K562 (cell line): ENCODE results near the gene EDEM1. TPM values are rescaled to one million over a fixed set of nuclear protein-coding genes. Genes with fewer than 3 reads are reported as not detected.

Experiments used
- BHLHE40 ChIP-seq: IDR thresholded peaks from 2 replicates; pipeline ENCODE4 v1.6.1; 2011; ENCODE audit warnings: low read length, improper control_type of control experiment
- ESRRA ChIP-seq: fragments of 450-650 bp; IDR thresholded peaks from 2 replicates; pipeline ENCODE4 v1.6.1; 2014; ENCODE audit warnings: low read depth, mild to moderate bottlenecking, moderate library complexity, borderline replicate concordance
- ETV6 ChIP-seq, 3 experiments: fragments of 150-350 bp in 1 of 3; sonication (generic) in 1 of 3; formaldehyde crosslinking in 1 of 3; IDR thresholded peaks; 2 replicates each; pipeline versions ENCODE4 v1.6.1 to v1.8.0; 2014 to 2022; ENCODE audit warnings: borderline replicate concordance in 2 of 3, low read depth in 2 of 3, antibody characterized with exemption in 1 of 3, low read length in 1 of 3, mild to moderate bottlenecking in 1 of 3, missing genetic modification reagents in 1 of 3
- GTF2A2 ChIP-seq: IDR thresholded peaks from 2 replicates; pipeline ENCODE4 v1.6.1; 2016; ENCODE audit warnings: mild to moderate bottlenecking, missing genetic modification characterization, missing compliant biosample characterization
- HMG20A ChIP-seq: fragments of 450-650 bp; formaldehyde crosslinking; conservative IDR thresholded peaks from 2 replicates; pipeline ENCODE4 v1.4.0; 2020; ENCODE audit warnings: mild to moderate bottlenecking, mixed read lengths
- RCOR1 ChIP-seq, 2 experiments: IDR thresholded peaks; 2 replicates each; pipeline ENCODE4 v1.6.1; 2012; ENCODE audit warnings: low read depth in 2 of 2, low read length in 2 of 2, borderline replicate concordance in 1 of 2, improper control_type of control experiment in 1 of 2
- SRSF1 ChIP-seq: fragments of 200-400 bp; formaldehyde crosslinking; IDR thresholded peaks from 2 replicates; pipeline ENCODE4 v1.6.1; 2017; ENCODE audit warnings: mild to moderate bottlenecking, low read depth, low read length, moderate library complexity
- TFAM ChIP-seq: fragments of 250-450 bp; sonication (Bioruptor Pico); conservative IDR thresholded peaks from 2 replicates; pipeline ENCODE4 v1.5.0; 2021; ENCODE audit warnings: mild to moderate bottlenecking, moderate library complexity
- ZNF79 ChIP-seq: fragments of 250-450 bp; sonication (Bioruptor Pico); IDR thresholded peaks from 2 replicates; pipeline ENCODE4 v1.4.0; 2020; ENCODE audit warnings: low read depth, mild to moderate bottlenecking, moderate library complexity
- ZZZ3 ChIP-seq: fragments of 450-650 bp; IDR thresholded peaks from 2 replicates; pipeline ENCODE4 v1.6.1; 2016; ENCODE audit warnings: antibody characterized with exemption, mild to moderate bottlenecking, moderate library complexity
- polyA plus RNA-seq, 8 experiments: library from polyadenylated mRNA; depleted of rRNA in 4 of 8; stranded (reverse) in 5 of 8; unstranded in 3 of 8; fragments of >200 nt; fragmentation: Nextera tagmentation in 2 of 8; fragmentation: Illumina TruSeq in 1 of 8; extraction: Ambion mirVana in 2 of 8; extraction: Trizol in 1 of 8; gene quantifications; 2 replicates each; pipeline versions ENCODE4 v1.2.1 to v1.2.3, GENCODE V29; 2011 to 2014; ENCODE audit warnings: inconsistent platforms in 1 of 8, missing spikeins in 1 of 8
- total RNA-seq, 7 experiments: library from RNA; depleted of rRNA in 6 of 7; stranded (reverse); fragments of >200 nt in 6 of 7; fragmentation: Illumina TruSeq in 2 of 7; extraction: Trizol in 2 of 7; gene quantifications; 2 replicates each; pipeline versions ENCODE4 v1.2.1 to v1.2.3, GENCODE V29; 2011 to 2021; ENCODE audit warnings: low replicate concordance in 1 of 7
- TF ChIP-seq, protein P1 (sequence below): fragments of 250-450 bp; sonication (Bioruptor Pico); IDR thresholded peaks from 2 replicates; pipeline ENCODE4 v1.4.0; 2020; ENCODE audit warnings: mild to moderate bottlenecking, moderate library complexity
- TF ChIP-seq, protein P2 (sequence below): fragments of 450-650 bp; IDR thresholded peaks from 2 replicates; pipeline ENCODE4 v1.6.1; 2016; ENCODE audit warnings: low read depth
- TF ChIP-seq, protein P3 (sequence below): IDR thresholded peaks from 3 replicates; pipeline ENCODE4 v1.6.1; 2011; ENCODE audit warnings: borderline replicate concordance, mild to moderate bottlenecking; ENCODE audit not compliant: insufficient read length, insufficient read depth

EDEM1 gene
- total and polyA plus RNA-seq, 9 of the 15 experiments (the other 6 are each of a cell fraction or from before 2014, with no cell fraction given), result 6.2 to 36.7 (median 14.3) TPM

- TF ChIP-seq, protein P1, sequence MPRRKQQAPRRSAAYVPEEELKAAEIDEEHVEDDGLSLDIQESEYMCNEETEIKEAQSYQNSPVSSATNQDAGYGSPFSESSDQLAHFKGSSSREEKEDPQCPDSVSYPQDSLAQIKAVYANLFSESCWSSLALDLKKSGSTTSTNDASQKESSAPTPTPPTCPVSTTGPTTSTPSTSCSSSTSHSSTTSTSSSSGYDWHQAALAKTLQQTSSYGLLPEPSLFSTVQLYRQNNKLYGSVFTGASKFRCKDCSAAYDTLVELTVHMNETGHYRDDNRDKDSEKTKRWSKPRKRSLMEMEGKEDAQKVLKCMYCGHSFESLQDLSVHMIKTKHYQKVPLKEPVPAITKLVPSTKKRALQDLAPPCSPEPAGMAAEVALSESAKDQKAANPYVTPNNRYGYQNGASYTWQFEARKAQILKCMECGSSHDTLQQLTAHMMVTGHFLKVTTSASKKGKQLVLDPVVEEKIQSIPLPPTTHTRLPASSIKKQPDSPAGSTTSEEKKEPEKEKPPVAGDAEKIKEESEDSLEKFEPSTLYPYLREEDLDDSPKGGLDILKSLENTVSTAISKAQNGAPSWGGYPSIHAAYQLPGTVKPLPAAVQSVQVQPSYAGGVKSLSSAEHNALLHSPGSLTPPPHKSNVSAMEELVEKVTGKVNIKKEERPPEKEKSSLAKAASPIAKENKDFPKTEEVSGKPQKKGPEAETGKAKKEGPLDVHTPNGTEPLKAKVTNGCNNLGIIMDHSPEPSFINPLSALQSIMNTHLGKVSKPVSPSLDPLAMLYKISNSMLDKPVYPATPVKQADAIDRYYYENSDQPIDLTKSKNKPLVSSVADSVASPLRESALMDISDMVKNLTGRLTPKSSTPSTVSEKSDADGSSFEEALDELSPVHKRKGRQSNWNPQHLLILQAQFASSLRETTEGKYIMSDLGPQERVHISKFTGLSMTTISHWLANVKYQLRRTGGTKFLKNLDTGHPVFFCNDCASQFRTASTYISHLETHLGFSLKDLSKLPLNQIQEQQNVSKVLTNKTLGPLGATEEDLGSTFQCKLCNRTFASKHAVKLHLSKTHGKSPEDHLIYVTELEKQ (CRISPR knock-in tag), result no peak
- no peak for TF ChIP-seq ZNF79 (CRISPR knock-in tag)
- no peak for TF ChIP-seq TFAM (CRISPR knock-in tag)
- no peak for TF ChIP-seq ZZZ3
- TF ChIP-seq RCOR1 (IDR thresholded peaks at IDR 0.05; ENCODE audit: borderline replicate concordance in 1 of 2, low read depth in 2 of 2, low read length in 2 of 2), result no peak
- no peak; a peak in 1 of 4 replicates for TF ChIP-seq ETV6 (IDR thresholded peaks at IDR 0.05; ENCODE audit: borderline replicate concordance in 1 of 2, low read depth in 2 of 2, low read length in 1 of 2)
- no peak for TF ChIP-seq ETV6 (CRISPR knock-in tag; IDR thresholded peaks at IDR 0.05; ENCODE audit: borderline replicate concordance)
- TF ChIP-seq BHLHE40, result peak; percentile 63
- TF ChIP-seq, protein P2, sequence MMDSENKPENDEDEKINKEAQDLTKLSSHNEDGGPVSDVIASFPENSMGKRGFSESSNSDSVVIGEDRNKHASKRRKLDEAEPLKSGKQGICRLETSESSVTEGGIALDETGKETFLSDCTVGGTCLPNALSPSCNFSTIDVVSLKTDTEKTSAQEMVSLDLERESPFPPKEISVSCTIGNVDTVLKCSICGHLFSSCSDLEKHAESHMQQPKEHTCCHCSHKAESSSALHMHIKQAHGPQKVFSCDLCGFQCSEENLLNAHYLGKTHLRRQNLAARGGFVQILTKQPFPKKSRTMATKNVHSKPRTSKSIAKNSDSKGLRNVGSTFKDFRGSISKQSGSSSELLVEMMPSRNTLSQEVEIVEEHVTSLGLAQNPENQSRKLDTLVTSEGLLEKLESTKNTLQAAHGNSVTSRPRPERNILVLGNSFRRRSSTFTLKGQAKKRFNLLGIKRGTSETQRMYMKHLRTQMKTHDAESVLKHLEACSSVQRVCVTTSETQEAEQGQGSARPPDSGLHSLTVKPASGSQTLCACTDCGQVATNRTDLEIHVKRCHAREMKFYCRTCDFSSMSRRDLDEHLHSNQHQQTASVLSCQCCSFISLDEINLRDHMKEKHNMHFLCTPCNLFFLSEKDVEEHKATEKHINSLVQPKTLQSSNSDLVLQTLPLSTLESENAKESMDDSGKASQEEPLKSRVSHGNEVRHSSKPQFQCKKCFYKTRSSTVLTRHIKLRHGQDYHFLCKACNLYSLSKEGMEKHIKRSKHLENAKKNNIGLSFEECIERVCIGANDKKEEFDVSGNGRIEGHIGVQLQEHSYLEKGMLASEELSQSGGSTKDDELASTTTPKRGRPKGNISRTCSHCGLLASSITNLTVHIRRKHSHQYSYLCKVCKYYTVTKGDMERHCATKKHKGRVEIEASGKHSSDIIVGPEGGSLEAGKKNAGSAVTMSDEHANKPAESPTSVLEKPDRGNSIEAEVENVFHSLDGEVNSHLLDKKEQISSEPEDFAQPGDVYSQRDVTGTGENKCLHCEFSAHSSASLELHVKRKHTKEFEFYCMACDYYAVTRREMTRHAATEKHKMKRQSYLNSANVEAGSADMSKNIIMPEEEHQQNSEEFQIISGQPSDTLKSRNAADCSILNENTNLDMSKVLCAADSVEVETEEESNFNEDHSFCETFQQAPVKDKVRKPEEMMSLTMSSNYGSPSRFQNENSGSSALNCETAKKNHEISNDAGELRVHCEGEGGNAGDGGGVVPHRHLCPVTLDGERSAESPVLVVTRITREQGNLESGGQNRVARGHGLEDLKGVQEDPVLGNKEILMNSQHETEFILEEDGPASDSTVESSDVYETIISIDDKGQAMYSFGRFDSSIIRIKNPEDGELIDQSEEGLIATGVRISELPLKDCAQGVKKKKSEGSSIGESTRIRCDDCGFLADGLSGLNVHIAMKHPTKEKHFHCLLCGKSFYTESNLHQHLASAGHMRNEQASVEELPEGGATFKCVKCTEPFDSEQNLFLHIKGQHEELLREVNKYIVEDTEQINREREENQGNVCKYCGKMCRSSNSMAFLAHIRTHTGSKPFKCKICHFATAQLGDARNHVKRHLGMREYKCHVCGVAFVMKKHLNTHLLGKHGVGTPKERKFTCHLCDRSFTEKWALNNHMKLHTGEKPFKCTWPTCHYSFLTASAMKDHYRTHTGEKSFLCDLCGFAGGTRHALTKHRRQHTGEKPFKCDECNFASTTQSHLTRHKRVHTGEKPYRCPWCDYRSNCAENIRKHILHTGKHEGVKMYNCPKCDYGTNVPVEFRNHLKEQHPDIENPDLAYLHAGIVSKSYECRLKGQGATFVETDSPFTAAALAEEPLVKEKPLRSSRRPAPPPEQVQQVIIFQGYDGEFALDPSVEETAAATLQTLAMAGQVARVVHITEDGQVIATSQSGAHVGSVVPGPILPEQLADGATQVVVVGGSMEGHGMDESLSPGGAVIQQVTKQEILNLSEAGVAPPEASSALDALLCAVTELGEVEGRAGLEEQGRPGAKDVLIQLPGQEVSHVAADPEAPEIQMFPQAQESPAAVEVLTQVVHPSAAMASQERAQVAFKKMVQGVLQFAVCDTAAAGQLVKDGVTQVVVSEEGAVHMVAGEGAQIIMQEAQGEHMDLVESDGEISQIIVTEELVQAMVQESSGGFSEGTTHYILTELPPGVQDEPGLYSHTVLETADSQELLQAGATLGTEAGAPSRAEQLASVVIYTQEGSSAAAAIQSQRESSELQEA, result no peak
- TF ChIP-seq SRSF1, result no peak
- TF ChIP-seq ESRRA, result peak; percentile 52; the same call in 1 of the 2 replicates
- TF ChIP-seq HMG20A (CRISPR knock-in tag), result no peak
- TF ChIP-seq, protein P3, sequence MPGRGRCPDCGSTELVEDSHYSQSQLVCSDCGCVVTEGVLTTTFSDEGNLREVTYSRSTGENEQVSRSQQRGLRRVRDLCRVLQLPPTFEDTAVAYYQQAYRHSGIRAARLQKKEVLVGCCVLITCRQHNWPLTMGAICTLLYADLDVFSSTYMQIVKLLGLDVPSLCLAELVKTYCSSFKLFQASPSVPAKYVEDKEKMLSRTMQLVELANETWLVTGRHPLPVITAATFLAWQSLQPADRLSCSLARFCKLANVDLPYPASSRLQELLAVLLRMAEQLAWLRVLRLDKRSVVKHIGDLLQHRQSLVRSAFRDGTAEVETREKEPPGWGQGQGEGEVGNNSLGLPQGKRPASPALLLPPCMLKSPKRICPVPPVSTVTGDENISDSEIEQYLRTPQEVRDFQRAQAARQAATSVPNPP, result no peak
- TF ChIP-seq GTF2A2 (tag), result no peak; the same call in 1 of the 2 replicates
Measured at GRCh38 chr3:5187156-5187919, at the start of gene EDEM1 (continued).
